ENCODE measurements around the gene ABR. TPM values are rescaled to one million over a fixed set of nuclear protein-coding genes. Genes with fewer than 3 reads are reported as not detected.

Gene ABR
- polyA plus RNA-seq, 1 donor from 2014 or later = 34.5 TPM

DNA sequence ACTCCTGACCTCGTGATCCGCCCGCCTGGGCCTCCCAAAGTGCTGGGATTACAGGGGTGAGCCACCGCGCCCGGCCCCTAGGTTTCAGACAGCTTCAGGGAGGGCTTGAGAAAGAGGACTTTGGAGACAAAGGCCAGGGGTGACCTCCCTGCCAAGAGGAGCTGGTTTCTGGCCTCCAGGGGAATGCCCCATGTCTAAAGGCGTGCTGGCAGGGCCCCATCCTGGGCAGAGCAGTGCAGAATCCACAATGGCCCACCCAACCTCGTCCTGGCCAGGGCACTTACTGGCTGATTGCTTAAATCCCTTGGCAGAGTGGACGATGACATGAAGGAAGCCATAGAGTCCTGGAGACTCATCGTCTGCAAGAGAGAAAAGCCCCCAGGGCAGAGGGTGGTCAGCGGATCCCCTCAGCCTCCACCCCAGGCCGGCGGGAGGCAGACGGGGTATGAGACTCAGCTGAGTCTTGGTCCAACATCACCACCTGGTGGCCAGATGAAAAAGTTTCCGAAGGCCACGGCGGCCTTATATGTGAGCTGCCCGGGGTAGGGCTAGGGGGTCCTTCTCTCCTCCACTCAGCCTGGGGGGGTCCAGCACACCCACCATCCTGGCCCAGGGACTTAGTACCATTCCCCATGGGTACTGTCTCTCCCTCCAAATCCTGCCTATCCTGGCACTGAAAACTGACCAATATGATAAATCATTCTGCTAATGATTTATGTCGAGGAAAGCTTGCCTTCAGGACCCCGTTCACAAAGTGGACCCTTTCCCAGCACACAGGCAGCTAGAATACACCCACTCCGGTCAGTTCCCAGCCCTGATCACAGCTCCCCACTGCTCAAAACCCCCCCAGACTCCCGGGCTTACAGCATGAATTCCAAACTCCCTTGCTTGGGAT is 123.8 kb downstream of the ABR start:
- Histone ChIP-seq H3K27ac (ENCODE audit: low read length) (no peak overlapping the region), H3K4me3 (ENCODE audit: low read length) (no peak overlapping the region), H3K36me3 (ENCODE audit: insufficient read depth, low read length) (peaks cover 16% of the 10 kb centered on the region), H3K79me2 (replicated peaks; ENCODE audit: insufficient read depth, low read length) (no peaks in the 10 kb centered on the region), H3K4me2 (ENCODE audit: low read length) (no peak overlapping the region), H3K9ac (ENCODE audit: low read length) (no peak overlapping the region), H3K27me3 (ENCODE audit: insufficient read depth, low read depth, low read length) (no peaks in the 10 kb centered on the region), H3K9me2 (ENCODE audit: insufficient read depth, low read length) (no peaks in the 10 kb centered on the region), H2AFZ (ENCODE audit: low read depth, low read length) (no peak overlapping the region), H4K20me1 (ENCODE audit: insufficient read depth) (no peaks in the 10 kb centered on the region), H3K9me3 (ENCODE audit: low read length) (no peaks in the 10 kb centered on the region), H3F3A (ENCODE audit: insufficient read depth, low read length, poor library complexity, severe bottlenecking) (no peaks in the 10 kb centered on the region)
- TF ChIP-seq, protein P1, sequence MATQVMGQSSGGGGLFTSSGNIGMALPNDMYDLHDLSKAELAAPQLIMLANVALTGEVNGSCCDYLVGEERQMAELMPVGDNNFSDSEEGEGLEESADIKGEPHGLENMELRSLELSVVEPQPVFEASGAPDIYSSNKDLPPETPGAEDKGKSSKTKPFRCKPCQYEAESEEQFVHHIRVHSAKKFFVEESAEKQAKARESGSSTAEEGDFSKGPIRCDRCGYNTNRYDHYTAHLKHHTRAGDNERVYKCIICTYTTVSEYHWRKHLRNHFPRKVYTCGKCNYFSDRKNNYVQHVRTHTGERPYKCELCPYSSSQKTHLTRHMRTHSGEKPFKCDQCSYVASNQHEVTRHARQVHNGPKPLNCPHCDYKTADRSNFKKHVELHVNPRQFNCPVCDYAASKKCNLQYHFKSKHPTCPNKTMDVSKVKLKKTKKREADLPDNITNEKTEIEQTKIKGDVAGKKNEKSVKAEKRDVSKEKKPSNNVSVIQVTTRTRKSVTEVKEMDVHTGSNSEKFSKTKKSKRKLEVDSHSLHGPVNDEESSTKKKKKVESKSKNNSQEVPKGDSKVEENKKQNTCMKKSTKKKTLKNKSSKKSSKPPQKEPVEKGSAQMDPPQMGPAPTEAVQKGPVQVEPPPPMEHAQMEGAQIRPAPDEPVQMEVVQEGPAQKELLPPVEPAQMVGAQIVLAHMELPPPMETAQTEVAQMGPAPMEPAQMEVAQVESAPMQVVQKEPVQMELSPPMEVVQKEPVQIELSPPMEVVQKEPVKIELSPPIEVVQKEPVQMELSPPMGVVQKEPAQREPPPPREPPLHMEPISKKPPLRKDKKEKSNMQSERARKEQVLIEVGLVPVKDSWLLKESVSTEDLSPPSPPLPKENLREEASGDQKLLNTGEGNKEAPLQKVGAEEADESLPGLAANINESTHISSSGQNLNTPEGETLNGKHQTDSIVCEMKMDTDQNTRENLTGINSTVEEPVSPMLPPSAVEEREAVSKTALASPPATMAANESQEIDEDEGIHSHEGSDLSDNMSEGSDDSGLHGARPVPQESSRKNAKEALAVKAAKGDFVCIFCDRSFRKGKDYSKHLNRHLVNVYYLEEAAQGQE (IDR thresholded peaks at IDR 0.05; ENCODE audit: borderline replicate concordance) = no peak
- TF ChIP-seq RAD21 (conservative IDR thresholded peaks at IDR 0.05) (peak; percentile 64), TAF1 (IDR thresholded peaks at IDR 0.05; ENCODE audit: low read depth) (no peak), SMC3 (conservative IDR thresholded peaks at IDR 0.05; ENCODE audit: poor library complexity) (peak; percentile 59)
- TF ChIP-seq, protein P2, sequence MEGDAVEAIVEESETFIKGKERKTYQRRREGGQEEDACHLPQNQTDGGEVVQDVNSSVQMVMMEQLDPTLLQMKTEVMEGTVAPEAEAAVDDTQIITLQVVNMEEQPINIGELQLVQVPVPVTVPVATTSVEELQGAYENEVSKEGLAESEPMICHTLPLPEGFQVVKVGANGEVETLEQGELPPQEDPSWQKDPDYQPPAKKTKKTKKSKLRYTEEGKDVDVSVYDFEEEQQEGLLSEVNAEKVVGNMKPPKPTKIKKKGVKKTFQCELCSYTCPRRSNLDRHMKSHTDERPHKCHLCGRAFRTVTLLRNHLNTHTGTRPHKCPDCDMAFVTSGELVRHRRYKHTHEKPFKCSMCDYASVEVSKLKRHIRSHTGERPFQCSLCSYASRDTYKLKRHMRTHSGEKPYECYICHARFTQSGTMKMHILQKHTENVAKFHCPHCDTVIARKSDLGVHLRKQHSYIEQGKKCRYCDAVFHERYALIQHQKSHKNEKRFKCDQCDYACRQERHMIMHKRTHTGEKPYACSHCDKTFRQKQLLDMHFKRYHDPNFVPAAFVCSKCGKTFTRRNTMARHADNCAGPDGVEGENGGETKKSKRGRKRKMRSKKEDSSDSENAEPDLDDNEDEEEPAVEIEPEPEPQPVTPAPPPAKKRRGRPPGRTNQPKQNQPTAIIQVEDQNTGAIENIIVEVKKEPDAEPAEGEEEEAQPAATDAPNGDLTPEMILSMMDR (IDR thresholded peaks at IDR 0.05; ENCODE audit: poor library complexity, severe bottlenecking) = peak; percentile 70

DNA sequence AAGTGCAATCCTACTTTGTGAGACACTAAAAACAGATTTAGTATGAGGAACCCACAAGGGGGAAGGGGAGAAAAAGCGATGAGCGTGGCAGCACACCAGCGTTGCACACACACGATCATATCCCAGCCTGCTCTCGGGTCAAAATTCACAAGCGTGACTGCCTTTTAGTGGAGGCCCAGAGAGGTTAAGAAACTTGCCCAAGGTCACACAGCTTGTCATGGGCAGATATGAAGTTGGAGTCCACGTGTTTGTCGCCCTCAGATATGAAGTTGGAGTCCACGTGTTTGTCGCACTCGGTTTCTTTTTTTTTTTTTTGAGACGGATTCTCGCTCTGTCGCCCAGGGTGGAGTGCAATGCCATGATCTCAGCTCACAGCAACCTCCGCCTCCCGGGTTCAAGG is 124.5 kb downstream of the ABR start:
- H3K79me2 ChIP-seq (replicated peaks; ENCODE audit: insufficient read depth, low read length) = no peaks in the 10 kb centered on the region
- no peak overlapping the region for H3K27ac ChIP-seq (ENCODE audit: low read length)
- H3K36me3 ChIP-seq (ENCODE audit: insufficient read depth, low read length) = peaks cover 16% of the 10 kb centered on the region
- H3K4me3 ChIP-seq (ENCODE audit: low read length) = no peak overlapping the region
- H3K9me2 ChIP-seq (ENCODE audit: insufficient read depth, low read length) = no peaks in the 10 kb centered on the region
- H2AFZ ChIP-seq (ENCODE audit: low read depth, low read length) = no peak overlapping the region
- H3K27me3 ChIP-seq (ENCODE audit: insufficient read depth, low read depth, low read length) = no peaks in the 10 kb centered on the region
- no peaks in the 10 kb centered on the region for H3F3A ChIP-seq (ENCODE audit: insufficient read depth, low read length, poor library complexity, severe bottlenecking)
- no peak overlapping the region for H3K4me2 ChIP-seq (ENCODE audit: low read length)
- no peak overlapping the region for H3K9ac ChIP-seq (ENCODE audit: low read length)
- H3K9me3 ChIP-seq (ENCODE audit: low read length) = no peaks in the 10 kb centered on the region
- TF ChIP-seq, protein P1 (IDR thresholded peaks at IDR 0.05; ENCODE audit: borderline replicate concordance) = no peak
- no peak for TF ChIP-seq TAF1 (IDR thresholded peaks at IDR 0.05; ENCODE audit: low read depth)
- H4K20me1 ChIP-seq (ENCODE audit: insufficient read depth) = no peaks in the 10 kb centered on the region
